Activated CD4-positive, alpha-beta T cell treated with anti-CD3 and anti-CD28 coated beads, Interleukin-2, amount 50 U/mL, for 4 hours (primary cell): ENCODE measurements around the gene CHST13.
A peak's percentile ranks its signal among the peaks of the same experiment; 100 is the strongest.

Experiments
- DNase-seq, 2 experiments: peaks; one replicate each; pipeline ENCODE4 v3.0.0-alpha.2; 2020

The CHST13 gene

GRCh38 chr3:126510308-126510910 lies 13.5 kb upstream of the CHST13 start:
- no peak for DNase-seq

- no peak for DNase-seq
These were observed 12.7 kb upstream of the CHST13 start for GRCh38 chr3:126511291-126511690.

DNA sequence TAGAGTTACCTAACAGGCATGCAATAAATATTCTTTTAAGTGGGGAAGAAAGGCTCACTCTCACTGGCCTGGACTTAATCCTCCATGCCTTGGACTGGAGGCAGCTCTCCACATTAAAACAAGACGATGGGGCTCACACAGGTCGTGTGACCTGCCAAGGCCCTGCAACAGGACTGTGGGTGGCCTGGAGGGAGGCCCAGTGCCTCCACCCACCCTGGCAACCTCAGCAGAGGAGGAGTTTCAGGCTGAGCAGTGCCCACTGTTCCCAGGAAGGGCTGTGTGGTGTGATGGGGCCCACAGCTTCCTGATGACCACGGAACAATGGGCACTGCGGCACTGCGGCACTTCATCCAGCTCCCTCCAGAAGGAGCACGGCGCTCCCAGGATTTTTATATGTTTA lies 11.9 kb upstream of the CHST13 start:
- DNase-seq, result no peak

DNA sequence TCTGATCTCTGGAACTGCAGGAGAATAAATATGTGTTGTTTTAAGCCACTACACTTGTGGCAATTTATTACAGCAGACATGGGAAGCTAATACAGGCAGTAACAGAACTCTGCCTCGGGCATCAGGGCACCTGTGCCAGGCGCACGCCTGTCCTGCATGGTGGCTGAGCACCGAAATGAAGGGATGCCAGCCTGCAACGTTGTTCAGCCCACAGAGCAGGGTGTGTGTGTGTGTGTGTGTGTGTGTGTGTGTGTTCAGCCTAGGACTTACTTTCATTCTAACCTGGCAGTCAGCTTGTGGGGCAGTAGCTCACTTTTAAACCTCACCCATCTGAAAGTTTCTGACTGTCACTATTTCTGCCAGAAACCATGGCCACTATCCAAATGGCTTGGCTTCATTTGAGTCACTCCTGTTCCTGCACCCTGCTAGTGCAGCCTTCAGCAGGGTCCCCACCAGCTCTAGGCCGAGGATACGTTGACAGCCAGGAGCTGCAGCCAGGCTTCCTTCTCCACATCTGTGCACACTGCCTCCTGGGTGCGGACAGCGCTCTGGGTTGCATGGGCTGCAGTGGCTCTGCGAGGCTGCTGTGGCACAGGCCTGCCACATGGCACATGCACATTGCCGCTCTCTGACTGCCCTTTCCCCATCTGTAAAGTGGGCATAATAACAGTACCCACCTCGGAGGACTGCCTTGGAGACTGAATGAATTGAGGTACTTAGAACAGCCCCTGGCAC lies 10.9 kb upstream of the CHST13 start:
- no peak for DNase-seq

DNA sequence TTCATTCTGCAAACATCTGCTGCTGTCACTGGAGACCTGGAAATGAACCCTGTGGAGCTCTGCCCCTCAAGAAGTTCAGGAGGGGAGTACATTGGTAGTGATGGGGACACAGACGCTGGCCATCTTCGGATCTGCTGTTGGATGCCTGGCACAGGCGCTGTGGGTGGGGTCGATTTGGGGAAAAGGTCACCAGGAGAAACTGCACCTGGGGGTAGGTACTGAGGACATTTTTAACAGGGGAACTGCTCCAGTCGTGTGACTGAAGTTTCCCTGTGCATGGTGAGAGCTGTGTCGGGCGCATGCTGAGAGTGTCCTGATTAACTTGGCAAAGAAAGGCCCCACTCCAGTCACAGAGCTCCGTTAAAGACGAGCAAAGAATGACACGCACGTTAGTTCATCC lies 9.8 kb upstream of the CHST13 start:
- DNase-seq, result no peak

DNA sequence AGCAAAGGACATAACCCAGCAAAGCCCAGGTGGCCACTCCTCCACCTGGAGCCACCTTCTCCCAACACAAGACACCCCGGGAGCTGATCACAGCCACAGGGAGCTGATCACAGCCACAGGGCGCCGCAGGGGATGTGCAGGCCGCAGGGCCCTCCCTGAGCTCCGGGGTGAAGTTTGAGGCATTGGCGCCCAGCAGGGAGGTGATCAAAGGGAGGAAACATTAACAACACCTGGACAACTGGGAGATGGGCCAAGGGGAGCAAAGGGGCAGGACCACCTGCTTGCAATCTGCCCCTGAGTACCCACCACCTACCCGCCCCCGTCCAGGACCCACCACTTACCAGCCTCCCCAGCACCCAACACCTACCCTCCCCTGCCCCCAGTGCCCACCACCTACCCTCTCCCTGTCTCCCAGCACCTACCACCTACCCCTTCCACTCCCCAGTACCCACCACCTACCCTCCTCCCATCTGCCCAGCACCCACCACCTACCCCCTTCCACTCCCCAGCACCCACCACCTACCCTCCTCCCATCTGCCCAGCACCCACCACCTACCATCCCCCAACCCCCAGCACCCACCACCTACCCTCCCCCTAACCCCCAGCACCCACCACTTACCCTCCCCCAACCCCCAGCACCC lies 8.8 kb upstream of the CHST13 start:
- no peak for DNase-seq

- no peak for DNase-seq
These were observed 7.6 kb upstream of the CHST13 start for GRCh38 chr3:126516152-126516935.

DNA sequence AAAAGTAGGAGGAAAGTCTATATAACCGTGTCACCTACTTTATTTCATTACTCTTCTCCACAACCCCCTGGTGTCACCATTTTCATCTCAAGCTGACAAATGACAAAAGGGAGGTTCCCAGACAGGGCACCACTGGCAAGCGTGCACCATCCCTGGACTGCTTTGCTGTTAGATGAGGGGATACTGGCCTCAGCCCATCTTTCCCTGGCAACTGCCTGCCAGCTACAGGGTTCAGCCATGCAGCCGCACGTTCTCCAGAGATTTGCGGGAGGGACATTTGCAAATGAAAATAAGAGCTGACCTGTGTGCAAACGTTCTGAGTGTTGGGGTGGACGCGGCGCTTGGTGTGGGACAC lies 7.0 kb upstream of the CHST13 start:
- no peak for DNase-seq

DNA sequence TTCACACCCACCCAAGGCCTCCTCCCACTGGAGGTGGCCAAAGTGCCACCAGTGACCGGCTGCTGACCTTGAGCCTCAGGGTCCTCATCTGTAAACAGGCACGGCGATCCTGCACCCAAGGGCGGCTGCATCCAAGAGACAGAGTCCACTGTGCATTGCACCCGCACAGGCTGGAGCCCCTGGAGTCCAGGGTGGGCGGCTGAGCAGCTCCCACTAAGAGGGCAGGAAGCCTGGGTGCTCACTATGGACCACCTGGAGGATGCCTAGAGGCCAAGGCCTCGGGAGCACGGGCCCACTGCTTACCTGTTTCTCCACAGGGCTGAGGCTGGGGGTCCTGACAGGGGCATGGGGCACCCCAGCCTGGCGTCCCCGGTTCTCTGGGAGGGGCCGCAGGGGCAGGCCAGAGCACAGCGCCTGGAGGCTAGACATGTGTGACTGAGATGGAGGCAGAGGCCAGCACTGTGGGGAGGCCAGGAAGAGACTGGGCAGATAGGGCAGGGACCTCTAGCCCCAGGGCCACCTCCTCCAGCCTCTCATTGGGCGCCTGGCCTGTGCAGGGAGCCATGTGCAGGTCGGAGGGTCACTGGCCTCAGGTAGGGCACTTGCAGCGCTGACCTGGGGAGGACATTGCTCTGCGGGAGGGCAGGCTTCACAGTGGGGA lies 6.5 kb upstream of the CHST13 start, which contains the start of gene UROC1:
Gene UROC1 (minus strand): TSS at position 483 of the 661 bp plus-strand sequence. CDS start 54 bp downstream, at position 429.
- no peak for DNase-seq

- DNase-seq, result no peak
These were observed 5.8 kb upstream of the CHST13 start for GRCh38 chr3:126517986-126518778.

GRCh38 chr3:126518779-126519177 lies 5.2 kb upstream of the CHST13 start:
- DNase-seq, result no peak

DNA sequence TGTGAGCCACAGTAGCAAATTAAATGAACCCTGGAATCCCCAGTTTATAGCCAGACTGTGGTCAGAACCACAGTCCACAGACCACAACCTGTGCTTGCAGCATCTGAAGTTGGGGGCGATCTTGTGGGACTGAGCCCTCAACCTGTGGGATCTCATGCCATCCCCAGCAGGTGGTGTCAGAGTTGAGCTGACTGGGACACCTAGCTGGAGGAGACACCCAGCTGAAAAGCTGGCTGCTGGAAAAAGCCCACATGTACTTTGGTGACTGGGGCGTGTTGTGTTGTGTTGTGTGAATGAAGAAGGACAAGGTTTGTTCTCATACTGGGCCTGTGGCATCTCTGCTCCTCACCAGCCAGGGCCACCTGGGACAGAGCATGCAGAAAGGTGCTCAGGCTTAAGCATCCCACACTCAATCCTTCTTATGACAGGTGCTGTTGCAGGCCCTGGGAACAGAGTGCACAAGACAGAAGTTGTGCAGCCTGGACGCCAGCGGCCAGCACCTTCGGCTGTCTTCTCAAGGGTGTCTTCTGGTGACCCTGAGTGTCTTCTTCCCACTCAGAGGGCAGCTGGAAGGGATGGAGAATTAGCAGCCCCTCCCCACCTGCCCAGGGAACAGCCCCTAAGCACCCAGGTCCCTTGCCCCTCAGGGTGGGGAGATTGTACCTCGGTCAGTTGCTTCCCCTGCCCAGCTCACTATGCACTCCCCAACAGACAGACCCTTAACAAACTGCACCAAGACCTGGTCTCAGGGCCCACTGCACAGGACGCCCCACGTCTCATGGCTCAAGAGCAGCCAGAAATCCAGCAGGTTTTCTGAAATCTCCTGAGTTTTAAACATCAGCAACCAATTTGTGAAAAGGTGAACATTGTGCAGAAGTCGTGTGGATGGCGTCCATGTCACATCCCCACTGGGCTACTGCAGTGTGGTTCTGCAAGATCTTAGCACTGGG lies 4.2 kb upstream of the CHST13 start:
- DNase-seq, result no peak

DNA sequence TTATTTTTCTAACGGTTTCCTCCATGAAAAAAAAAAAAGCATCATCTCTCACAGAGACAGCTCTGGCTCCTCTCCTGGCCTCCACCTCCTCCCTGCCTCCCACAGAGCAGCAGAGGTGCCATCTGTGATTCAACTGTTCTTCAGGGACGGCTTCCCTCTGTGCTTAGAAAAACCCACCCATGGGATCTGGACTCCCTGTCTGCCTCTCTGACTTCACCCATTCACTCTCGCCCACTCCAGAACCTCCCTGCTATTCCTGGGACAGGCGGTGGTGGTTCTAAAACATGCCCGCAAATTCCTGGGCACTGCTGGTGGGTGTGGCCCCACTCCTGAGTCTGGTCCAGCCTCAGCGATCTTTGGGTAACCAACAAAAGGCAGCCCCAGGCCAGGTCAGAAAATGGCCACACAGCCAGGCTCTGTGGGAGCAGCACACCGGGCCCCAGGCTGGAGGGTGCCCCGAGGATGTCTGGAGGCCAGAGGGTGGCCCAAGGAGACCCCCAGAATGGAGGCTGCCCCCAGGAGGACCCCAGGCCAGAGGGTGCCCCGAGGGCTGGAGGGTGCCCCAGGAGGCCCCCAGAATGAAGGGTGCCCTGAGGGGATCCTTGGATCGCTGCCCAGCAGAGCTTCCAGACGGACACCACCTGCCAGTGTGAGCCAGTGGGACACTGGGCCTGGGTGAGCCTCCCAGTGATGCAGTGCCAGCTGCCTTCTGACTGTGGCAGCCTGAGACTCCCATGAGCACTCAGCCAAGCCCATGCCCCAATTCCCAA lies 2.6 kb upstream of the CHST13 start:
- no peak for DNase-seq

DNA sequence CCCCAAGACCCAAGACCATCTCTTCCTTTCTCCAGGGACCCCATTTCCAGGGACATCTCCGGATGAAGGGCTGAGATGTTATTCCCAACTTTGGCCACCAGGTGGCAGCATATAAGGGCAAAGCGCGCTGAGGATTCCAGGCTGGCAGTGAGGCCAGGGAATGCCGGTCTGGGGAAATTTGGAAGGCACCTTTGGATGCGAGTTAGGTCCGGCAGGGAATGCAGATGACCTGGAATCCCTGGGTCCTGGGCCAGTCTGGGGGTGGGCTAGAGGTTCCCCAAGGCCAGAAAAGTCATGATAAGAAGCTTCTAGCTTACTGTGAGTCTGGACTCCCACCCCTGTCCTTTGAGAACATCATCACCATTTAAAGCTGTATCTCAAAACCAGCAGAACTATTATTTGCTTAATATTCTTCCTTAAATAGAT lies 1.6 kb upstream of the CHST13 start:
- peak; percentile 19 to 29 for DNase-seq

- DNase-seq, result no peak
These were observed 554 bp downstream of the CHST13 start for GRCh38 chr3:126524429-126524988.

GRCh38 chr3:126525091-126525852 lies 1.3 kb downstream of the CHST13 start:
- no peak for DNase-seq

- DNase-seq, result no peak
These were observed 2.1 kb downstream of the CHST13 start for GRCh38 chr3:126525853-126526667.

DNA sequence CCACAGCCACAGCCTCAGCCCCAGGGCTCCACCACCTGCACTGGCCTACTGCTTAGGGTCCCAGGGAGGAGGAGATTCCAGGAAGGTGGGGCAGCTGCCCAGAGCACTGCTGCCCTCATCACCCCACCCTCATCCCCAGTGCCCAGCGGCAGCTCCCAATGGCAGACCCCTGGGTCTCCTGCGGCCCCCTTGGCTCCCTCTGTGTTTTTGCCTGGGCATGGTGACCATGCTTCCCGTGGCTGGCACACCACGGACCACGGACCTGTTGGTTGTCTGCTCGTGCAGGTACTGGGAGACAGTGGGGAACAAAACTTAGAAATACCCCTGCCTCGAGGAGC lies 2.7 kb downstream of the CHST13 start:
- no peak for DNase-seq
